ENCODE data around the gene RBM11. TPM values are rescaled to one million over a fixed set of nuclear protein-coding genes. Genes with fewer than 3 reads are reported as not detected.

The RBM11 gene
- total RNA-seq, 1 experiment from 2014 or later: 1.7 TPM

DNA sequence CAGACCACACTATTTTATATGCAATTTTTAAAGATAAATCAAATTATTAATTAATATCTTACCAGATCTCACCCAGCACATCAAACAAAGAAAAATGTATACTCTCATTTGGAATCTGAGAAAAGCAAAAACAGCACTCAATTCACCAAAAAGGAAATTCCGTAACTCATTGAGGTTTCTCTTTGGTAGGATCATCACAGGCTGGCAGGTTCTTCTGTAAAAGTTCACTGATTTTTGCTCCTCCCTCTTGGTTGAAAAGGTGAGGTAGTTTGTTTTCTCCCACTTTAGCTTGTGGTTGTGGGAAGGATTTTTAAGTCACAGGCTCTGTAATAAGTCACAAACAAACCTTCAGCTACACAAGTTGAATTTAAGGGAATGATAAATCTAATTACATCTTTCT is 5.2 kb upstream of the RBM11 start, which contains the start of gene LIPI:
LIPI (minus strand) TSS at position 218 of the 400 bp plus-strand sequence; CDS start at position 108, 110 bp downstream.
- no peaks in the 10 kb centered on the region for H3K79me1 ChIP-seq (ENCODE audit: insufficient read depth, low read depth, low read length, poor library complexity, severe bottlenecking)
- no peak within 1 kb of the TSS for H3K9ac ChIP-seq (ENCODE audit: extremely low read depth, insufficient read length, low read length)
- H2BK20ac ChIP-seq (ENCODE audit: low read depth, low read length, poor library complexity, severe bottlenecking): no peak within 1 kb of the TSS
- H4K5ac ChIP-seq (ENCODE audit: insufficient read length, low read depth, low read length): no peak within 1 kb of the TSS
- H4K8ac ChIP-seq (replicated peaks; ENCODE audit: insufficient read length, low read depth, low read length): no peak within 1 kb of the TSS
- H3K56ac ChIP-seq (ENCODE audit: insufficient read length, low read depth, low read length): no peak within 1 kb of the TSS
- no peak within 1 kb of the TSS for H3K14ac ChIP-seq (ENCODE audit: insufficient read depth, low read length)
- no peak within 1 kb of the TSS for H3K4me2 ChIP-seq (ENCODE audit: insufficient read depth, insufficient read length, low read length)
- no peak within 1 kb of the TSS for H2BK15ac ChIP-seq (ENCODE audit: low read depth, low read length)
- no peaks in the 10 kb centered on the region for H3K79me2 ChIP-seq (ENCODE audit: insufficient read depth, low read length)
- no CpG with 5 or more reads among the region's 1 CpG for WGBS (ENCODE audit: extremely low coverage, insufficient read length, low lambda C conversion rate)
- H2AK5ac ChIP-seq (ENCODE audit: insufficient read length, low read length): no peak within 1 kb of the TSS
- H2AFZ ChIP-seq (ENCODE audit: low read length): no peak within 1 kb of the TSS
- no peak within 1 kb of the TSS for H3K27ac Mint-ChIP-seq
- H3K27ac ChIP-seq (ENCODE audit: insufficient read length, low read depth, low read length): no peak within 1 kb of the TSS
- H2BK12ac ChIP-seq (ENCODE audit: insufficient read length, low read depth, low read length): no peak within 1 kb of the TSS
- H2BK120ac ChIP-seq (ENCODE audit: low read depth, low read length, poor library complexity, severe bottlenecking): no peak within 1 kb of the TSS
- no peaks in the 10 kb centered on the region for H3K27me3 ChIP-seq (ENCODE audit: insufficient read depth, low read length)
- H3T11ph ChIP-seq (ENCODE audit: low read length): no peak within 1 kb of the TSS
- TF ChIP-seq, protein P1, sequence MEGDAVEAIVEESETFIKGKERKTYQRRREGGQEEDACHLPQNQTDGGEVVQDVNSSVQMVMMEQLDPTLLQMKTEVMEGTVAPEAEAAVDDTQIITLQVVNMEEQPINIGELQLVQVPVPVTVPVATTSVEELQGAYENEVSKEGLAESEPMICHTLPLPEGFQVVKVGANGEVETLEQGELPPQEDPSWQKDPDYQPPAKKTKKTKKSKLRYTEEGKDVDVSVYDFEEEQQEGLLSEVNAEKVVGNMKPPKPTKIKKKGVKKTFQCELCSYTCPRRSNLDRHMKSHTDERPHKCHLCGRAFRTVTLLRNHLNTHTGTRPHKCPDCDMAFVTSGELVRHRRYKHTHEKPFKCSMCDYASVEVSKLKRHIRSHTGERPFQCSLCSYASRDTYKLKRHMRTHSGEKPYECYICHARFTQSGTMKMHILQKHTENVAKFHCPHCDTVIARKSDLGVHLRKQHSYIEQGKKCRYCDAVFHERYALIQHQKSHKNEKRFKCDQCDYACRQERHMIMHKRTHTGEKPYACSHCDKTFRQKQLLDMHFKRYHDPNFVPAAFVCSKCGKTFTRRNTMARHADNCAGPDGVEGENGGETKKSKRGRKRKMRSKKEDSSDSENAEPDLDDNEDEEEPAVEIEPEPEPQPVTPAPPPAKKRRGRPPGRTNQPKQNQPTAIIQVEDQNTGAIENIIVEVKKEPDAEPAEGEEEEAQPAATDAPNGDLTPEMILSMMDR (conservative IDR thresholded peaks at IDR 0.05): no peak
- no peak within 1 kb of the TSS for H4K91ac ChIP-seq (ENCODE audit: insufficient read length, low read depth, low read length)
- no peak within 1 kb of the TSS for H3K18ac ChIP-seq (ENCODE audit: insufficient read length, low read depth, low read length)
- DNase-seq: no peak
- no peaks in the 10 kb centered on the region for H3K9me3 ChIP-seq (ENCODE audit: control insufficient read depth, low read depth, low read length)
- H3K23me2 ChIP-seq (ENCODE audit: insufficient read length, low read depth, low read length, poor library complexity, severe bottlenecking): no peaks in the 10 kb centered on the region
- no peaks in the 10 kb centered on the region for H3K4me1 Mint-ChIP-seq
- H2BK5ac ChIP-seq (ENCODE audit: insufficient read length, low read length): no peak within 1 kb of the TSS
- peaks cover 40 to 55% of the 10 kb centered on the region in 2 experiments for H3K9me3 Mint-ChIP-seq
- H3K4me3 Mint-ChIP-seq: no peak within 1 kb of the TSS
- H3K27me3 Mint-ChIP-seq (ENCODE audit: low read depth): no peaks in the 10 kb centered on the region; the same call in 1 of the 2 replicates
- no peaks in the 10 kb centered on the region for H4K20me1 ChIP-seq (ENCODE audit: control insufficient read depth, insufficient read depth, insufficient read length)
- no peaks in the 10 kb centered on the region for H3K4me1 ChIP-seq (ENCODE audit: insufficient read depth, low read length)
- peaks cover 0 to 2% (median 0%) of the 10 kb centered on the region in 3 experiments; a peak in 2 of 7 replicates for H3K36me3 Mint-ChIP-seq (ENCODE audit: insufficient read depth in 1 of 3, low read depth in 3 of 3)
- no peak within 1 kb of the TSS for H3K4ac ChIP-seq (ENCODE audit: low read depth, low read length)
- no peak within 1 kb of the TSS for H3K23ac ChIP-seq (ENCODE audit: insufficient read length, low read depth, low read length)
